Measurements from ENCODE around the gene STIMATE.

The STIMATE gene

GRCh38 chr3:52813810-52814209, 83.5 kb downstream of the STIMATE start:
- DNase-seq, result no peak

GRCh38 chr3:52811452-52812011, 85.8 kb downstream of the STIMATE start:
- DNase-seq, result no peak

- no peak for DNase-seq
Observed at GRCh38 chr3:52810923-52811322, 86.4 kb downstream of the STIMATE start.

- DNase-seq, result no peak
Observed at GRCh38 chr3:52809662-52810377, 87.5 kb downstream of the STIMATE start.

GRCh38 chr3:52809149-52809548, 88.2 kb downstream of the STIMATE start:
- no peak for DNase-seq

GRCh38 chr3:52805270-52806039, 91.9 kb downstream of the STIMATE start:
- DNase-seq, result no peak

- no peak for DNase-seq
Observed at GRCh38 chr3:52801839-52802238, 95.5 kb downstream of the STIMATE start.

- DNase-seq, result no peak
Observed at GRCh38 chr3:52800079-52800478, 97.3 kb downstream of the STIMATE start.

- DNase-seq, result no peak
Observed at GRCh38 chr3:52798978-52799476, 98.3 kb downstream of the STIMATE start.

GRCh38 chr3:52798376-52798977, 98.9 kb downstream of the STIMATE start:
- no peak for DNase-seq

GRCh38 chr3:52796411-52796810, 100.9 kb downstream of the STIMATE start:
- no peak for DNase-seq

- no peak for DNase-seq
Observed at GRCh38 chr3:52795298-52795900, 101.9 kb downstream of the STIMATE start.

- DNase-seq, result no peak
Observed at GRCh38 chr3:52794612-52795099, 102.7 kb downstream of the STIMATE start, which contains the start of gene ITIH3. Gene ITIH3, plus strand, starts transcription at chr3:52794796. Its CDS starts 8 bp downstream, at chr3:52794804.

GRCh38 chr3:52793702-52794611, 103.4 kb downstream of the STIMATE start:
- DNase-seq, result no peak

- no peak for DNase-seq
Observed at GRCh38 chr3:52792961-52793695, 104.2 kb downstream of the STIMATE start.

GRCh38 chr3:52792413-52792812, 104.9 kb downstream of the STIMATE start:
- DNase-seq, result no peak

GRCh38 chr3:52791928-52792327, 105.4 kb downstream of the STIMATE start:
- no peak for DNase-seq

GRCh38 chr3:52791366-52791765, 106.0 kb downstream of the STIMATE start:
- no peak for DNase-seq

- no peak for DNase-seq
Observed at GRCh38 chr3:52790741-52791140, 106.6 kb downstream of the STIMATE start.

GRCh38 chr3:52790337-52790736, 107.0 kb downstream of the STIMATE start:
- no peak for DNase-seq

- DNase-seq, result no peak
Observed at GRCh38 chr3:52789746-52790040, 107.7 kb downstream of the STIMATE start.

All from activated effector memory CD4-positive, alpha-beta T cell treated with anti-CD3 and anti-CD28 coated beads, Interleukin-2, amount 50 U/mL, for 16 hours (primary cell).